ENCODE results near the gene RNF169. TPM values are rescaled to one million over a fixed set of nuclear protein-coding genes. Genes with fewer than 3 reads are reported as not detected.

Gene RNF169
- total RNA-seq, 1 donor from 2014 or later: 24.0 TPM

DNA sequence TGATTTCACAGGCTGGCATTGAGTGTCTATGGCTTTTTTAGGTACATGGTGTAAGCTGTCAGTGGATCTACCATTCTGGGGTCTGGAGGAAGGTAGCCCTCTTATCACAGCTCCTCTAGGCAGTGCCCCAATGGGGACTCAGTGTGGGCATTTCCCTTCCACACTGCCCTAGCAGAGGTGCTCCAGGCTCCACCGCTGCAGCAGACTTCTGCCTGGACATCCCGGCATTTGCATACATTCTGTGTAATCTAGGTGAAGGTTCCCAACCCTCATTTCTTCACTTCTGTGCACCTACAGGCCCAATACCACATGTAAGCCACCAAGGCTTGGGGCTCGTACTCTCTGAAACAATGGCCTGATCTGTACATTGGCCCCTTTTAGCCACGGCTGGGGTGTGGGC lies 78.3 kb downstream of the RNF169 start:
- Mint-ChIP-seq H3K27me3 (no peaks in the 10 kb centered on the region), H3K27ac (no peak overlapping the region), H3K4me1 (ENCODE audit: low read depth) (no peaks in the 10 kb centered on the region), H3K9me3 (ENCODE audit: low read depth) (peaks cover 51% of the 10 kb centered on the region), H3K36me3 (ENCODE audit: insufficient read depth) (peaks cover 87% of the 10 kb centered on the region), H3K4me3 (ENCODE audit: low read depth) (no peak overlapping the region)
- TF ChIP-seq, protein P1, sequence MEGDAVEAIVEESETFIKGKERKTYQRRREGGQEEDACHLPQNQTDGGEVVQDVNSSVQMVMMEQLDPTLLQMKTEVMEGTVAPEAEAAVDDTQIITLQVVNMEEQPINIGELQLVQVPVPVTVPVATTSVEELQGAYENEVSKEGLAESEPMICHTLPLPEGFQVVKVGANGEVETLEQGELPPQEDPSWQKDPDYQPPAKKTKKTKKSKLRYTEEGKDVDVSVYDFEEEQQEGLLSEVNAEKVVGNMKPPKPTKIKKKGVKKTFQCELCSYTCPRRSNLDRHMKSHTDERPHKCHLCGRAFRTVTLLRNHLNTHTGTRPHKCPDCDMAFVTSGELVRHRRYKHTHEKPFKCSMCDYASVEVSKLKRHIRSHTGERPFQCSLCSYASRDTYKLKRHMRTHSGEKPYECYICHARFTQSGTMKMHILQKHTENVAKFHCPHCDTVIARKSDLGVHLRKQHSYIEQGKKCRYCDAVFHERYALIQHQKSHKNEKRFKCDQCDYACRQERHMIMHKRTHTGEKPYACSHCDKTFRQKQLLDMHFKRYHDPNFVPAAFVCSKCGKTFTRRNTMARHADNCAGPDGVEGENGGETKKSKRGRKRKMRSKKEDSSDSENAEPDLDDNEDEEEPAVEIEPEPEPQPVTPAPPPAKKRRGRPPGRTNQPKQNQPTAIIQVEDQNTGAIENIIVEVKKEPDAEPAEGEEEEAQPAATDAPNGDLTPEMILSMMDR (IDR thresholded peaks at IDR 0.05; ENCODE audit: unreplicated experiment): no peak
- no peak for DNase-seq (ENCODE audit: low spot score, unreplicated experiment)

DNA sequence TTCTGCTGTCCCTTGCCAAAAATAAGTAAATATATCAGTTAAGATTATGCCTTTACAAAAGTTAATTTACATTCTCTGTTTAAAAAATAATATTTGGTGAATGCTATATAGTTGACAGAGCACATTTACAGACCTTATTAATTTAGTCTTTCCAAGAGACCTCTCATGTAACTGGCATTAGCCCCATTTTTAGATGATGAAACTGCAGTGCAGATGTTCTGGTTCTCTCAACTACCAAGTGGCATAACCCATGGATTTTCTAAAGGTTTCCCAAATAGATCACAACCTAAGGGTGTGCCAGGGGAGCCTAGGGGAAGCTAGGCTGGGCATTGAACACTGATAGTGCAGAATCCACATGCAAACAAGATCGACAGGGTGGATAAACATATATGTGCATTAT lies 88.5 kb downstream of the RNF169 start:
- no peak for DNase-seq (ENCODE audit: low spot score, unreplicated experiment)
- Mint-ChIP-seq H3K4me1 (ENCODE audit: low read depth) (no peaks in the 10 kb centered on the region), H3K9me3 (ENCODE audit: low read depth) (no peaks in the 10 kb centered on the region), H3K36me3 (ENCODE audit: insufficient read depth) (peaks cover 30% of the 10 kb centered on the region), H3K4me3 (ENCODE audit: low read depth) (no peak overlapping the region), H3K27ac (no peak overlapping the region), H3K27me3 (no peaks in the 10 kb centered on the region)
- TF ChIP-seq, protein P1 (IDR thresholded peaks at IDR 0.05; ENCODE audit: unreplicated experiment): no peak

GRCh38 chr11:74838188-74838587 lies 89.5 kb downstream of the RNF169 start:
- DNase-seq (ENCODE audit: low spot score, unreplicated experiment): no peak
- H3K36me3 Mint-ChIP-seq (ENCODE audit: insufficient read depth): peaks cover 30% of the 10 kb centered on the region
- H3K4me3 Mint-ChIP-seq (ENCODE audit: low read depth): no peak overlapping the region
- H3K27ac Mint-ChIP-seq: no peak overlapping the region
- TF ChIP-seq, protein P1 (IDR thresholded peaks at IDR 0.05; ENCODE audit: unreplicated experiment): no peak
- no peaks in the 10 kb centered on the region for H3K27me3 Mint-ChIP-seq
- H3K4me1 Mint-ChIP-seq (ENCODE audit: low read depth): no peaks in the 10 kb centered on the region
- no peaks in the 10 kb centered on the region for H3K9me3 Mint-ChIP-seq (ENCODE audit: low read depth)

DNA sequence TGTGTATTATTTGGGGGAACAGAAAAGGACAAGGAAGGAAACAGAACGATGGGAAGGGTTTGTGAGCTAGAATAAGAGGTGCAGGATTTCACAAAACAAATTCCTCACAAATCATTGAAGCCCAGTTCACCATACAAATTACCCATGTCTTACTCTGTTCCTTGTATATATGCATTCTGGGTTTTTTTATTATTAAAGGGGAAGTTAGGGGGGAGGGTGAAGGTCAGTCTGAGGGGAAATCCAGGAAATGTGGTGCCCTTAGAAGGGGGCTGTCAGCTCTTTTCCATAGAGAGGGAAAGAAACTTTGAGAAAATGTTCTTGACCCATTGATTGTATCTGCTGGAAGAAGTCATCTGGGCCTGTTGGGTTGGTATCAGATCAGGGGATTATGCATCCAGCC lies 90.8 kb downstream of the RNF169 start:
- peaks cover 28% of the 10 kb centered on the region for H3K36me3 Mint-ChIP-seq (ENCODE audit: insufficient read depth)
- TF ChIP-seq, protein P1 (IDR thresholded peaks at IDR 0.05; ENCODE audit: unreplicated experiment): no peak
- H3K4me1 Mint-ChIP-seq (ENCODE audit: low read depth): no peaks in the 10 kb centered on the region
- H3K27ac Mint-ChIP-seq: no peak overlapping the region
- no peak for DNase-seq (ENCODE audit: low spot score, unreplicated experiment)
- H3K27me3 Mint-ChIP-seq: no peaks in the 10 kb centered on the region
- no peak overlapping the region for H3K4me3 Mint-ChIP-seq (ENCODE audit: low read depth)
- H3K9me3 Mint-ChIP-seq (ENCODE audit: low read depth): no peaks in the 10 kb centered on the region

GRCh38 chr11:74839971-74840370 lies 91.3 kb downstream of the RNF169 start:
- H3K27ac Mint-ChIP-seq: no peak overlapping the region
- no peaks in the 10 kb centered on the region for H3K27me3 Mint-ChIP-seq
- DNase-seq (ENCODE audit: low spot score, unreplicated experiment): no peak
- no peaks in the 10 kb centered on the region for H3K9me3 Mint-ChIP-seq (ENCODE audit: low read depth)
- TF ChIP-seq, protein P1 (IDR thresholded peaks at IDR 0.05; ENCODE audit: unreplicated experiment): no peak
- no peak overlapping the region for H3K4me3 Mint-ChIP-seq (ENCODE audit: low read depth)
- peaks cover 25% of the 10 kb centered on the region for H3K36me3 Mint-ChIP-seq (ENCODE audit: insufficient read depth)
- H3K4me1 Mint-ChIP-seq (ENCODE audit: low read depth): no peaks in the 10 kb centered on the region
